GM23248 (cell line): Measurements from ENCODE around the gene TMEM151B. TPM values are rescaled to one million over a fixed set of nuclear protein-coding genes. Genes with fewer than 3 reads are reported as not detected.

Source experiments
- DNase-seq: peaks from one replicate; pipeline ENCODE4 v3.0.0-alpha.2; 2015
- H2AFZ ChIP-seq: fragments of 200-600 bp; sonication (generic); 2 replicates; pipeline ENCODE4 v1.6.1; 2016; ENCODE audit warnings: antibody characterized with exemption
- H3F3A ChIP-seq: fragments of 200-600 bp; sonication (generic); 2 replicates; pipeline ENCODE4 v1.6.1; 2016; ENCODE audit warnings: mild to moderate bottlenecking, antibody characterized with exemption, mixed run types; ENCODE audit not compliant: insufficient read depth
- H3K27ac ChIP-seq: fragments of 200-600 bp; sonication (generic); 2 replicates; pipeline ENCODE4 v1.5.1; 2016; ENCODE audit warnings: mild to moderate bottlenecking
- H3K27me3 ChIP-seq: fragments of 200-600 bp; sonication (generic); replicated peaks from 2 replicates; pipeline ENCODE4 v1.6.1; 2016; ENCODE audit warnings: mild to moderate bottlenecking; ENCODE audit not compliant: insufficient read depth
- H3K36me3 ChIP-seq: fragments of 200-600 bp; sonication (generic); 2 replicates; pipeline ENCODE4 v1.6.1; 2016; ENCODE audit warnings: low read depth, mild to moderate bottlenecking
- H3K4me1 ChIP-seq: fragments of 200-600 bp; sonication (generic); 2 replicates; pipeline ENCODE4 v1.6.1; 2016; ENCODE audit warnings: mild to moderate bottlenecking; ENCODE audit not compliant: insufficient read depth
- H3K4me2 ChIP-seq: fragments of 200-600 bp; sonication (generic); one replicate; pipeline ENCODE4 v1.6.1; 2016; ENCODE audit warnings: mild to moderate bottlenecking; ENCODE audit not compliant: unreplicated experiment
- H3K4me3 ChIP-seq: fragments of 200-600 bp; sonication (generic); 2 replicates; pipeline ENCODE4 v1.5.1; 2016; ENCODE audit warnings: mild to moderate bottlenecking
- H3K79me2 ChIP-seq: fragments of 200-600 bp; sonication (generic); 2 replicates; pipeline ENCODE4 v1.6.1; 2016; ENCODE audit warnings: mild to moderate bottlenecking; ENCODE audit not compliant: insufficient read depth
- H3K9ac ChIP-seq: fragments of 200-600 bp; sonication (generic); 2 replicates; pipeline ENCODE4 v1.6.1; 2016; ENCODE audit warnings: mild to moderate bottlenecking
- H3K9me2 ChIP-seq: fragments of 200-600 bp; sonication (generic); 2 replicates; pipeline ENCODE4 v1.6.1; 2016; ENCODE audit warnings: mixed run types, mild to moderate bottlenecking, moderate library complexity; ENCODE audit not compliant: insufficient read depth
- H3K9me3 ChIP-seq: fragments of 200-600 bp; sonication (generic); one replicate; pipeline ENCODE4 v1.6.1; 2017; ENCODE audit warnings: low read depth
- H4K20me1 ChIP-seq: fragments of 200-600 bp; sonication (generic); 2 replicates; pipeline ENCODE4 v1.6.0; 2016; ENCODE audit not compliant: insufficient read depth
- EZH2 ChIP-seq: fragments of 200-600 bp; sonication (generic); IDR thresholded peaks from 2 replicates; pipeline ENCODE4 v1.6.1; 2018; ENCODE audit warnings: antibody characterized with exemption, mild to moderate bottlenecking; ENCODE audit not compliant: insufficient read depth, poor library complexity, severe bottlenecking
- EZH2phosphoT487 ChIP-seq: fragments of 200-600 bp; sonication (generic); IDR thresholded peaks from 2 replicates; pipeline ENCODE4 v1.6.1; 2018; ENCODE audit warnings: antibody characterized with exemption, moderate library complexity, mild to moderate bottlenecking, low read depth; ENCODE audit not compliant: insufficient read depth
- WGBS, 2 experiments: methylation state at CpG; one replicate each; pipeline ENCODE4 v1.1.6; 2015 to 2017; ENCODE audit warnings: low lambda C conversion rate in 2 of 2, low coverage in 1 of 2; ENCODE audit errors: missing lambda C conversion rate in 2 of 2; 5-methylcytosine and 5-hydroxymethylcytosine counted together
- in situ Hi-C: fragments of 300-500 bp; cut with MboI; formaldehyde crosslinking; loops from 2 replicates; pipeline ENCODE4 v1.15.0; 2020
- polyA plus RNA-seq: library from polyadenylated mRNA; unstranded; fragments of >200 nt; fragmentation: Nextera tagmentation; extraction: Ambion mirVana; gene quantifications from 2 replicates; pipeline ENCODE4 v1.2.1, GENCODE V29; 2016
- total RNA-seq: library from RNA; depleted of rRNA; stranded (reverse); fragments of >200 nt; shearing (Covaris generic); gene quantifications from 2 replicates; pipeline ENCODE4 v1.2.3, GENCODE V29; 2014

The TMEM151B gene
- total and polyA plus RNA-seq, 2 experiments from 2014 or later, result not detected

DNA sequence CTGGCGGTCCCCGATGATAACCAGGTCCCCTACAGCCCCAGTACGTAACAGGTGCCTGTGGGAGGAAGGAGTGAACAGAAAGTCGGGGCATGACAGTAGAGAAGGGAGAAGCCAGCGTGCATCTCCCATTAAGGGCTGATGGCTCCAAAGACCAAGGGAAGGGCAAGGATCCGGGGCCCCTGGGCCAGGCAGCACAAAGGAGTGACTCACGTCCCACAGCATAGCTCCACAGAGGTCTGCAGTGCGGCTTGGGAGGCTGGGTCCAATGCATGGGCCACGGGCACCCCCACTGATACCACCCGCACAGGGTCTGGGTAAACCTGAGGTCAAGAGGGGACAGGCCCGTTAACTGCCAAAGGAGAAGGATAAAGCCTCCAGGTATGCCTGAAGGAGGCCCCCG is 32.6 kb downstream of the TMEM151B start:
- no peak overlapping the region for H3K9ac ChIP-seq
- peaks cover 5% of the 10 kb centered on the region; the same call in 1 of the 2 replicates for H3K36me3 ChIP-seq
- TF ChIP-seq EZH2phosphoT487, result no peak
- TF ChIP-seq EZH2, result no peak
- in situ Hi-C loops, result no loop called here
- H3K4me3 ChIP-seq, result no peak overlapping the region
- H3F3A ChIP-seq, result peaks cover 6% of the 10 kb centered on the region; the same call in 1 of the 2 replicates
- H3K4me2 ChIP-seq, result no peak overlapping the region
- H2AFZ ChIP-seq, result no peak overlapping the region
- H3K9me2 ChIP-seq, result no peaks in the 10 kb centered on the region
- 98 to 99% methylated on average over 12 of the region's 12 CpGs for WGBS, 2 experiments
- no peak for DNase-seq
- H3K27ac ChIP-seq, result no peak overlapping the region
- H3K4me1 ChIP-seq, result no peaks in the 10 kb centered on the region
- no peaks in the 10 kb centered on the region for H3K79me2 ChIP-seq
- H3K9me3 ChIP-seq, result no peaks in the 10 kb centered on the region
- H3K27me3 ChIP-seq, result peaks cover 8% of the 10 kb centered on the region; the same call in 1 of the 2 replicates
- H4K20me1 ChIP-seq, result no peaks in the 10 kb centered on the region

DNA sequence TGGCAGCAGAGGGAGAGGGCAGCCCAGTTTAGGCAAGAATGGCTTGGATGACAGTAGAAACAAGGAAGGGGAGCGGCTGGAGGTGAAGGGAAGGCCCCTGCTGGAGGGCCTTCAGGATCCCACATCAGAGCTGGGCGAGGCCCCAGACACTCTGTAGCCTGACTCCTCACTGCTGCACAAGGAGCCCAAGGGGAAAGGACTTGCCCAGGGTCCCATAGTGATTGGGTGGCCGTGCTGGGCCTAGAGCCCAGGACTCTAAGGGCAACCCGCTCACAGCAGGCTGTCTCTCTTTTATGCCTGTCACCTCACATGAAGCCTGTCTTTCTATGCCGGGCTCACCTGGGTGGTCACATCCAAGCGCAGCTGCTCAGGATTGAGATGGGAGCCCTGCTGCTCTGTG is 33.6 kb downstream of the TMEM151B start:
- Histone ChIP-seq H3F3A (no peaks in the 10 kb centered on the region), H3K9ac (no peak overlapping the region), H3K27me3 (no peaks in the 10 kb centered on the region), H3K4me2 (no peak overlapping the region), H3K79me2 (no peaks in the 10 kb centered on the region), H3K36me3 (peaks cover 5% of the 10 kb centered on the region; the same call in 1 of the 2 replicates), H2AFZ (no peak overlapping the region), H4K20me1 (no peaks in the 10 kb centered on the region), H3K4me1 (peaks cover 4% of the 10 kb centered on the region; the same call in 1 of the 2 replicates), H3K4me3 (no peak overlapping the region), H3K9me2 (no peaks in the 10 kb centered on the region), H3K27ac (no peak overlapping the region), H3K9me3 (no peaks in the 10 kb centered on the region)
- in situ Hi-C loops, result no loop called here
- TF ChIP-seq EZH2phosphoT487 (no peak), EZH2 (no peak)
- DNase-seq, result no peak
- WGBS, 2 experiments, result 95 to 100% methylated on average over 6 of the region's 6 CpGs

DNA sequence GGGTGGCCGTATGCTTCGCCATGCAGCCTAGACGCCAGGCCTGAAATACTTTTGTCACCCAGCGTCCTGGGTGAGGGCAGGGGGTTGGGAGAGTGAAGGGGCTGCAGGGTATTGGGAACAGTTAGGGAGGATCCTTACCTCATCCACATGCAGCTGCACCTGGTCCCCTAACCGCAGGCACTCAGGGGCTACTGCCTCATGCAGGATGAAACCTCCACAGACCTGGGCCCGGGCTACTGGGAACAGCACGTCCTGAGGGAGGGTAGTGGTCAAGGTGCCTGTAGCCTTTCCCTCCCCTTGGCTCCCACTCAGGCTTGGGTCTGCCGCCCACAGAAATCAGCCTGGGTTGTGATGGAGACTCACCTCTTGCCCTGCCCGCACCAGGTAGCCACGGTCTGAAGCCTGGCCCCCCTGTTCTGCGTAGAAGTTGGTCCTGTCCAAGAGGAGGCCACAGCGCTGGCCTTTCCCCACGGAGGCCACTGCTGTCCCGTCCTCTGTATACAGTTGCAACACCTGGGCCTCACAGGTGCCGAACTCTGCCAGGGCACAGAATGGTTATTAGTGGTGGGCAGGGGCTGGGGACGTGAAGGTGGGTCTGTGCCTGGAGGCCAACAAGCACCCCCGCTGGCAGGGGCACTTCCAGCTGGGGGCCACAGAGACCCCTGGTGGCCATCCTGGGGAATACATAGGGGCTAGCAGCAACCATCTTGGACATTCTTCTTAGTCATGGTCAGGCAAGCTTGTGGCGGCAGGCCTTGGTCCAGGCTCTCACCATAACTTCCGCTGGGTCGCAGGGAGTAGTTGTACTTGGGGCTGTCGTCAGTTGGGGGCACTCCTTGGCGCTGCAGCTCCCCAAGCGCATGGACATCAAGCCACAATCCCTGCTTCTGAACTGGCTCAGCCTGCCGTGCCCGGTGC is 34.3 kb downstream of the TMEM151B start:
- H3F3A ChIP-seq, result peaks cover 3% of the 10 kb centered on the region
- TF ChIP-seq EZH2phosphoT487 (no peak), EZH2 (no peak)

DNA sequence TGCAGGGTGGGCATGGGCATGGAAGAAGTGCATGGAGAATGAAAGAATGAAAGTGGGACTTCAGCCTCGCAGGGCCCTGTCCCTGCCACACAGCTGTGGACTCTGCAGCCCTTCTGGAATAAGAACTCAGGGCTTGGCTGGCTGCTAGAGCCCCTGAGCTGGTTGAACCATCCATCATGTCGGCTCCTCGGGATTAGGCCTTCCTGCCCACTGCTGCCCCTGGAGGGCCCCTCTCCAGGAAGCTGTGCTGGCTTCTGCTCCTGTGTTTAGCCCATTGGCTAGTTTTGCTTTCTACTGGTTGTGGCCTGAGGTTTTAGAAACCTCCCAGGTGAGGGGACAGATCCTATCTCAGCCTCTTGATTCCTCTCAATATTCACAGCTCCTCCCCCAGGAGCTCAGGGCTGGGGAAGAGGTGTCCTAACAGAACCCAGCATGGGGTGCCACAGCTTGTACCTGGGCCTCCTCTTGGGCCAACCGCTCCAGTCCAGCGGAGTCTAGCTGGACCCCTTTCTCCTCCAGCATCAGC is 35.0 kb downstream of the TMEM151B start:
- no peaks in the 10 kb centered on the region for H3K9me2 ChIP-seq
- H3K4me3 ChIP-seq, result no peak overlapping the region
- no peak overlapping the region for H3K4me2 ChIP-seq
- 0 out of 2 replicates have a peak, but pooled peaks cover 12% of the 10 kb centered on the region for H3K36me3 ChIP-seq
- 84 to 87% methylated on average over 5 of the region's 5 CpGs for WGBS, 2 experiments
- H3K4me1 ChIP-seq, result peaks cover 15% of the 10 kb centered on the region
- no peaks in the 10 kb centered on the region for H3K27me3 ChIP-seq
- no peak for TF ChIP-seq EZH2
- TF ChIP-seq EZH2phosphoT487, result no peak
- DNase-seq, result no peak
- no peak overlapping the region for H2AFZ ChIP-seq
- H3K9ac ChIP-seq, result no peak overlapping the region
- peaks cover 10% of the 10 kb centered on the region for H3F3A ChIP-seq
- no peaks in the 10 kb centered on the region for H3K79me2 ChIP-seq
- no peaks in the 10 kb centered on the region for H3K9me3 ChIP-seq
- in situ Hi-C loops, result no loop called here
- no peak overlapping the region for H3K27ac ChIP-seq
- no peaks in the 10 kb centered on the region for H4K20me1 ChIP-seq

More for the DNA sequence above, 34.3 kb downstream of the TMEM151B start:
- Histone ChIP-seq H3K9me3 (no peaks in the 10 kb centered on the region), H3K9me2 (no peaks in the 10 kb centered on the region), H3K27ac (no peak overlapping the region), H3K27me3 (no peaks in the 10 kb centered on the region), H3K79me2 (no peaks in the 10 kb centered on the region), H3K4me3 (no peak overlapping the region), H3K9ac (no peak overlapping the region), H3K4me2 (no peak overlapping the region), H4K20me1 (no peaks in the 10 kb centered on the region), H2AFZ (no peak overlapping the region), H3K36me3 (peaks cover 5% of the 10 kb centered on the region; the same call in 1 of the 2 replicates), H3K4me1 (peaks cover 9% of the 10 kb centered on the region)
- in situ Hi-C loops, result no loop called here
- DNase-seq, result peak; percentile 57
- 86 to 88% methylated on average over 24 to 25 of the region's 25 CpGs for WGBS, 2 experiments
